HG02885 (cell line): Measurements from ENCODE around the gene SLC22A23.

ENCODE experiments used
- ATAC-seq: cut with Tn5 transposase; IDR thresholded peaks from one replicate; pipeline ENCODE4 v1.9.1; 2021; ENCODE audit warnings: mild to moderate bottlenecking; ENCODE audit not compliant: unreplicated experiment, poor library complexity

SLC22A23 gene

DNA sequence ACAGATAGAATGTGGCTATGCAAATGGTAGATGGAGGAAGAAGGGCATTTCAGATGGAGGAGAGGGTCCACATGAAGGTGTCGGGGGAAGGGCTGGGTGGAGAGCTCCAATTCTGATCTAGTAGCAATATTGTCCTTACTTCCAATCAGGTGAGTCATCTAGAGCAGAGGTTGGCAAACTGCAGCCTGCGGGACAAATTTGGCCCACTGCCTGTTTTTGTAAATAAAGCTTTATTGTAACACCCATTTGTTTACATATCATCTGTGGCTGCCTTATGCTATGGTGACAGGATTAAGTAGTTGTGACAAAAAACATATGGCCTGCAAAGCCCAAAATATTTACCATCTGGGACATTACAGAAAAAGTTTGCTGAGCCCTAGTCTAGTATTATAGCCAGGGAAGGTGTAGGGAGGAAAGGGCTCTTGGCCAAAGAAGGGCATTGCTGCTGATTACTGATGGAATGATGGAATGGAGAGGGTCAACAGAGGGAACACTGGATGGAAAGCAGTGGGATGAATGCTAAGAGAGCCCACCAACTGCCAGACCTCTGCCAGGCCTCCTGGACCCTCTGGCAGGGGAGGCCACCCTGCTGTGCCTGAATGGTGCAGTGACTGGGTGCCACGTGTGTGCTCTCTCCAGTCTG is 79.8 kb downstream of the SLC22A23 start:
- no peak for ATAC-seq

- ATAC-seq = no peak
These were observed 80.8 kb downstream of the SLC22A23 start for GRCh38 chr6:3376064-3376463.

GRCh38 chr6:3373597-3374203 is 83.2 kb downstream of the SLC22A23 start:
- no peak for ATAC-seq

DNA sequence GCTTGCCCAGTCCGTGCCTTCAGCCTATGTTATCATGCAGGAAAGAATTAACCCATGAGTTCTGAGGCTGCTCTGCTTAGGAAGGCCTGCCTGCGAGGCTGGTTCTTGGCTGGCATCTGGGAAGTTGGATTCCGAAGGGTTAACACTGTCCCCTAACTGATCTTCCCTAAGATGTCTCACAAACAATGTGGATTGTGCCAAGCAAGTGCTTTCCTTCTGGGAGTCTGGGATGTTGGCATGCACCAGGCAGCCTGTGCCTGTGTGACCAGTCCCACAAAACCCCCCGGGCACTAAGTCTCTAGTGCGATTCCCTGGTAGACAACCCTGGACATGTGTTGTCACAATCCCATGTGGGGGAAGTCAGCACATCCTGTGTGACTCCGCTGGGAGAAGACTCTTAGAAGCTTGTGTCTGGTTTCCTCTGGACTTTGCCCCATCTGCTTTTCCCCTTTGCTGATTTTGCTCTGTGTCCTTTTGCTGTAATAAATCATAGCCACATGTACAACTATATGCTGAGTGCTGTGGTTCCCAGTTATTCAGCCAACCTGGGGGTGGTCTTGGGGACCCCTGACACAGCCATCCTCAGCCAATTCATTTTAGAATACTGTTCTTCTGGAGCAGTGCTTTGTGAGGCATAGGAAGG is 83.8 kb downstream of the SLC22A23 start:
- ATAC-seq = no peak

GRCh38 chr6:3372184-3372846 is 84.5 kb downstream of the SLC22A23 start:
- ATAC-seq = no peak

GRCh38 chr6:3371222-3371949 is 85.5 kb downstream of the SLC22A23 start:
- no peak for ATAC-seq

DNA sequence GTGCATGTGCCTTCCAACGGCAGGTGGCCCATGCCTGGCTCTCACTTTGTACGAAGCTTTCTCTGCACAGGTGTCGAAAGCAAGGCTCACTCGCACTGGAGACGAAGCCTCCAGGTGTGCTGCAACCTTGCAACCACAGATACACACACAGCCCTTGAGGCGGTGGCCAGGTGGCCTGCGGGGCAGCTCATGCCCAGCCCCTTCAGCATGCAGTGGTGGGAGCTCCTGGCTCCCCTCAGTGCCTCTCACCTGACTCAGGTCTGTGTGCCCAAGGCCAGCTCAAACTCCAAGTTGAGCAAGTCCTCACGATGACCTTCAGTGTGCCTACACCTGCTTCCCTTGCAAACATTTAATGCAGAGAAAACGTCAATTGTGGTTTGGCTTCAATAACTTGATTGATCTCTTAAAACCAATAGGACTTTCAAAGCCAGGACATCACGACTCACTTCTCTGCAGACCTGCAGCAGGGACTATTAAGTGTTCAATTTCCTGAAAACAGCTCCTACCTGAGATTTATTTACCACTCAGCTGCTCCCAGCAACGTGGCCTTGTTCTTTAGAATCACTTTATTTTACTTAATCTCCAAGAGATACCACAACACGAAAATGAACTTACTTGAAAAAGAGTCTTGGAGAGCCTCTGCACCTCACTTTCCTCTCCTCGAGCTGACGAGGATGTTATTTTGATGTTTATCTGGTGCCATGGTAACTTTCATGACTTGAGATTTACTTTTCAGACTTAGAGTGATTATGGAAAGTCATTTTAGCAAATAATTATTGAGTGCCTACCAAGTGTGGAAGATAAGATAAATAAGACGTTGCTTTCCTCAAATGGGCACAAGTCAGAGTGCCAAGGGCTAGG is 86.3 kb downstream of the SLC22A23 start:
- ATAC-seq = no peak

DNA sequence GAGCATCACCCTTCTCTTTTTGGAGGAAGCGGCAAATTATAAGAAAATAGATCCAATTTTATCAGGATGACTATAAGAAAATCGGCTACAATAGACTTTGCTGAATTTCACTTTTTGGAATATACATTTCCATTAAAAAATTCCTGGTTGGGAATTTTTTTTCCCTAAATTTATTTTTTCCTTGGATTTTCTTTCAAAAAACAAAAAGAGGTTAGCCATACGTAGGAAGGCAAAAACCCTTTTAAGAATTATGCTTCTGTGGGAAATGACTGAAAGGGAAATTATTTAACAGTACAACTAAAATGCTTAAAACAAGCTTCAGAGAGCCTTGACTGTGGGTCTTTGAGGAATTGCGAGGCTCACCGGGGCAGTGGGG is 86.9 kb downstream of the SLC22A23 start:
- ATAC-seq = no peak

DNA sequence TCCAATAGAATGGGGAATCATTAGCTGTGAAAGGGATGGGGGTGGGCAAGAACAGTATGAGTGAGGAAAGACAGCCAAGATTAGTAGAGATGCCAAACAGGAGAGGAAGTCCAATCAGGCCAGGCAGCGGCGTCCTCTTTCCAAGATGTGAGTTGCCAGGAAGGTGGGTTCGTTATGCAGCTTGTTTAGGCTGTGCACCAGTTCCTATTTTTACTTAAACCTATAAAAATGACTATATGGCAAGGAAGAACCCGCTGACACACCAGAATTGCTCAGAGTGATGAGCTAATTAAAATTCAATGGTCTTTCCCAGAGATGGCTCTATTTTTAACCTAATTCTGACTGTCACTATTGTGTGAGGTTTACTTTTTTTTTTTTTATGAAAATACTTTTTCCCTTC is 88.2 kb downstream of the SLC22A23 start:
- no peak for ATAC-seq

DNA sequence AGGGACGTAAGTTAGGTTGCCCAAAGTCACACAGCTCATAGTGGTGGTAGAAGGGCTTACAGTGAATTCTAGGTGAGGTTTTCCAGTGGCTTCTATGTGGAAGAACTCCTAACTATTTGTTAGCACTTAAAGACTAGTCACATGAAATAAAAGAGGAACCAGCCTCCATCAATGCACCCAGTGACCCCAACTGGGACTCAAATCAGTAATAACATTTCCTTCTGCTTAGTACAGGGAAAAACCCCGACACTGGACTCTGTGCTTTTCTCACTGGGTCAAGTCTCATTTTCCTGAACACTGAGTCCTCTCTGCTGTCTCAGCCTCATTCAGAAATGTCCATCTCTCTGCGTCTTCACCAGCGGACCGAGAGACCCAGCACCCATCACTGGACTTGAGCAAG is 89.2 kb downstream of the SLC22A23 start:
- no peak for ATAC-seq

GRCh38 chr6:3366596-3367413 is 90.0 kb downstream of the SLC22A23 start:
- no peak for ATAC-seq

DNA sequence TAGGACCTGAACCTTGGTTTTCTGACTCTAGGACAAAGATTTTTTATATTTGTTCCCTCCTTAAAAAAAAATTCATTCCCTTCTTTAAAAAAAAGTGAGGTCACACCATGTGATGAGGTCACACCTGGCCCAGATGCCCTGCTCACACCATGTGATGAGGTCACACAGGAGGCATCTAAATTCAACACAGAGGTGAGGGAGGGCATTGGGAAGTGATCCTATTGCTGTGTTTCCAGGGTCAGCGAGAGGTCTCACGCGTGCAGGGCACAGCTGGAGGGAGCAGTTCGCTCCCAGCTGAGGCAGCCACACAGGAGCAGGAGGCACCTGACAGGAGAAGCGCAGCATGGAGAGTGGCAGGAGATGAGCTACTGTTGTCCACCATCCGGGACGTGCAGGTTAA is 92.5 kb downstream of the SLC22A23 start:
- ATAC-seq = no peak

DNA sequence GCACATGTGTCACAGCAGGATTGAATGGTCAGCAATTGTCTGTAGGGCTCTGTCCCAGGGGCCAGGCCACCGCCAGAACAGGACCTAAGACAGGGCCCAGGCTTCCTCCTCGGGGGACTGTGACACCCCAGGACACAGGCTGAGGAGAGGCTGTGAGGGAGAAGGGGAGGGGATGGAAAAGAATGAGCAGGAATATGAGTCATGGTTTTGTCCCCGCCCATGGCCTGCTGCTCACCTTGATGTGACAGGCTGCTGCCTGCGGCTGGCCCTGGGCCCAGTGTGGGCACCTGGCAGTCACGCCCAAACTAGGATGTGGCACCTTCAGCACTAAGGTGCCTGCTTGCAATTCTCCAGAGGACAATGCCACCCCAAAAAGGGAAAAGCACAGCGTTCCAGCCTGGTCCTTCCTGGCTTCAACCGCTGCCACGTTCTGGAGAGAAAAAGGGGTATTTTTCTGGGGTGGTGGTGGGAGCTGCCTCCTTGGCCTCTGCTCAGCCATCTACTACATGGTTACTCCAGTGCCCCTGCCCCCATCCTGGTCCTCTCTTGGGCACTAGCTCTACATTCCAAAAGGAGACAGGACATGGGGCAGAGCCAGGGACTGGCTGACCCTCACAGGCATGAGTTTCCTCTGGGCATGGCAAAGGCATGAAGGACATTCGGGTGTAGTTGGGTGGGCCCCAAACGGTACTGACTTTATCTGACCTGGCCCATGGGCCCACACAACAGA is 93.4 kb downstream of the SLC22A23 start:
- no peak for ATAC-seq

DNA sequence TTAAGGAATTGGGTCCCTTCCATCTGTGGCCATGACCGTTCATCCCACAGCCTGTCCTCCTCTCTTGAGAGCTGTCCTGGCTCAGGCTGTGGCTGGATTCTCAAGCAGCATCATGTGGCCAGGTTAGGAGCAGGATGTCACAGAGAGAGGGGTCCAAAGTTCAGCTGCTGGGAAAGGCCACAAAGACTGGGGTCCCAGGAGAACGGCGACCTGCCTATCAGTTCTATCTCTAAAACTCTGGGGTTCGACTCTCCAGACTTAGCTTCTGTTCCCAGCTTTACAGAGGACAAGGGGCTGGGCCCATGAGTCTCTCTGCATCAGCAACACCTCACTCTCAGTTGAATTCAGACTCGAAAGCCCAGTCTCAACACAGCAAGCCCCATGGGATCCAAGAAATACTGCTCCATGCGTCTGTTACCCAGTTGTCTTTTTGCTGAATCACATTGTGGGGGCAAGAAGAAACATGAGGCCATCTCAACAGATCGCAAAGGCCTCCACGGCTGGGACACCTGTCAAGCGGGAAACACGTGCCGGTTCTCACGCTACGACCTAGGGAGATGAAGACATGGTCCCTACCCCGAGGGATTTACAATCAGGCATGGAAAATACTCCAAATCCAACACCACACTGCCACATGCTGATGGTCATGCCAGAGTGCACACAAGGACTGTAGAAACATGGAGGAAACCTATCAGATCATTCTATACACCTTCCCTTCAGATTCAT is 95.4 kb downstream of the SLC22A23 start:
- ATAC-seq = no peak

- no peak for ATAC-seq
These were observed 96.2 kb downstream of the SLC22A23 start for GRCh38 chr6:3360727-3361045.

DNA sequence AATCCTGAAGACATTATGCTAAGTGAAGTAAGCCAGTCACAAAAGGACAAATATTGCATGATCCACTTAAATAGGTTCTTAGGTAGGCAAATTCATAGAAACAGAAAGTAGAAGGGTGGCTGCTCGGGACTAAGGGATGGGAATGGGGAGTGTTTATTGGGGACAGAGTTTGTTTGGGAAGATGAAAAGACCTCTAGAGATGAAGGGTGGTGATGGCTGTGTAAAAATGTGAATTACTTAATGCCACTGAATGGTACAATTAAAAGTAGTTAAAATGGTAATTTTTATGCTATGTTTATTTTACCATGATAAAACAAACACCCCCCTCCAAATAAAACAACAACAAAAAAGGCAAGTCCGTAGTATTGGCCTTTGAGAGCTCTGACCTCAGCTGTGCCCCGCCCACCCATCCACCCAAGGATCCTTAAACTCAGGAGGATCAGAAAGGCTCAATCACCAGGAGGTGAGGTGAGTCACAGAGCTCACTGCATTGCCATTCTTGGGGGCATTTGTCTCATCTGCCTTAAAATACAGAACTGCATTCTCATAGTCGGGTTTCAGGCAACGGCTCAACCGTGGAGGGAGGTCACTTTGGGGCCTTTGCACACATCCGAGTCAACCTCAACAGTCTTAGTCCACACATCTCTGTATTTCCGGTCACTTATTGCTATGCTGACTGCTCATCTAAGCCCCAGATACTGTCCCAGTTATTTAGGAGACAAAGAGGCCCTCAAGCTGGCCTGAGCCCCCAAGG is 96.7 kb downstream of the SLC22A23 start:
- ATAC-seq = no peak

DNA sequence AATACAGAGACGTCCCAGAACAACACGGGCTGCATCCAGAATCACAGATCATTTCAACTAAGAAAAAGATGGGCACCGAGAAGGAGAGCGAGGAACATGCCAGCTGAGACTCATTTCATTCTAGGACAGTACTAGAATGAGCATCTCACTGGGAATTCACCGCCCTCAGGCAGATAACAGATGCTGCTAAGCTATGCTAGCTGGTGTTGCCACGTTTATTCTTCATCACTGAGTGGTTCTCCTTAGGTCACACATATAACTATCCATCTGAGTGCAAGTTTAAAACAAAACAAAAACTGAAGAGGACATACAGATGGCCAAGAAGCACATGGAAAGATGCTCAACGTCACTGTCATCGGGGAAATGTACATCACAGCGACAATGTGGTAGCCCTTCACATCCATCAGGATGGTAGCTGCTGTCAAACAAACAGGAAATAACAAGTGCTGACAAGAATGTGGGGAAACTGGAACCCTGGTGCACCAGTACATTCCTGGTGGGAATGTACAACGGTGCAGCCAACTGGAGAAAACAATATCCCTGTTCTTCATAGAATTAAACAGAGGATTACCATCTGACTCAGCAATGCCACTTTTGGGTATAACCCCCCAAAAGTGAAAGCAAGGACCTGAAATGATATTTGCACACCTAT is 97.6 kb downstream of the SLC22A23 start:
- ATAC-seq = no peak
